GM19438 (cell line): ENCODE data around the gene GLI3.

Experiments
- ATAC-seq: cut with Tn5 transposase; IDR thresholded peaks from one replicate; pipeline ENCODE4 v1.9.1; 2021; ENCODE audit warnings: low read depth; ENCODE audit not compliant: unreplicated experiment

Gene GLI3

GRCh38 chr7:41979834-41980307 lies 257.1 kb downstream of the GLI3 start:
- no peak for ATAC-seq

DNA sequence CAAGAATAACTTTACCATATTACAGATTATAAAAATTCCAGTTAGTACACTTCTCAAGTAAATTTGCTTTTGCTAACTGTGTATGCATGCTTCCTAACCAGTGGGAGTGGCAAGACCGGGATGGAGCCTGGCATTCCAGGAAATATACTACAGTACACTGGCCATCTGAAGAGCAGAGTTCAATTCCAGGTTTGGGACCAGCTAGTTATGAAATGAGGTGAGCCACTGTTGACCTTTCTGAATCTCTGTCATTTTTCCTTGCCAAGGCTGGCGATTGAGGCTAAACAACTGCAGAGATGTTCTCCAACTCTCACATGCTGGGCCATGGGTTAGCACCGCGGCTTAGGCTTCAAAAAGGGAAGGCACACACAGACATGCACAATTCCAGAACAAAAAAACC lies 258.2 kb downstream of the GLI3 start:
- no peak for ATAC-seq

DNA sequence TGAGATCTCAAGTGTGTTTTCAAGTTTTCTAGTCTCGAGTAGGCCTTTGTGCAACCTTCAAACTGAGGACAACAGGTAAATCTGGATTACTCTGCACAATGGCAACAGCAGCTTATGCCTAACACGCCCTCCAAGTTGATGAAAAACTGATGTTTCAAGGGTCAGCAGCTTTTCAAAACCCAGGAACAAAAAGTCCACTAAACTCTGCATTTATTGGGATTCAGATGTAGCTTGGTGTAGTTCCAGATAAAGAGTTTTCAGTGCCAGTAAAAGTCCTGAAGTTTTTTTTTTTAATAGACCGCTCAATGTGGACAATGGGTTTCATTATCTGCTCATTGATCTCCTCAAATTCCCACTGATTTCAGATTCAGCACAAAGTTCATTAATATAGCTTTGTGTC lies 259.3 kb downstream of the GLI3 start:
- no peak for ATAC-seq

GRCh38 chr7:41977151-41977651 lies 259.8 kb downstream of the GLI3 start:
- no peak for ATAC-seq

GRCh38 chr7:41976411-41976810 lies 260.6 kb downstream of the GLI3 start:
- ATAC-seq = no peak

DNA sequence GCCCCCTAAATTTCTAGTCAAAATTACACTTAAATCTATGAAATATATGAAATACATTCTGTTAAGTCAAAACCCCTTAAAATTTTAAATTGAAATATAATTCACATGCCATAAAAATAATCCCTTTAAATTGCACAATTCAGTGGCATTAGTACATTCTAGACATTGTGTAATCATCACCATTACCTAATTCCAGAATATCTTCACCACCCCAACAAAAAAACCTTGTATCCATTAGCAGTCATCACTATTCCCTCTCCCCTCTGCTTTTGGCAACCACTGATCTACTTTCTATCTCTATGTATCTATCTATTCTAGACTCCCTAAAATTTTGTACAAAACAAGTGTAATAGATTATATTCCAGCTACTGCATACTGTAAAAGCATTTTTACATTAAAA lies 261.2 kb downstream of the GLI3 start:
- no peak for ATAC-seq

DNA sequence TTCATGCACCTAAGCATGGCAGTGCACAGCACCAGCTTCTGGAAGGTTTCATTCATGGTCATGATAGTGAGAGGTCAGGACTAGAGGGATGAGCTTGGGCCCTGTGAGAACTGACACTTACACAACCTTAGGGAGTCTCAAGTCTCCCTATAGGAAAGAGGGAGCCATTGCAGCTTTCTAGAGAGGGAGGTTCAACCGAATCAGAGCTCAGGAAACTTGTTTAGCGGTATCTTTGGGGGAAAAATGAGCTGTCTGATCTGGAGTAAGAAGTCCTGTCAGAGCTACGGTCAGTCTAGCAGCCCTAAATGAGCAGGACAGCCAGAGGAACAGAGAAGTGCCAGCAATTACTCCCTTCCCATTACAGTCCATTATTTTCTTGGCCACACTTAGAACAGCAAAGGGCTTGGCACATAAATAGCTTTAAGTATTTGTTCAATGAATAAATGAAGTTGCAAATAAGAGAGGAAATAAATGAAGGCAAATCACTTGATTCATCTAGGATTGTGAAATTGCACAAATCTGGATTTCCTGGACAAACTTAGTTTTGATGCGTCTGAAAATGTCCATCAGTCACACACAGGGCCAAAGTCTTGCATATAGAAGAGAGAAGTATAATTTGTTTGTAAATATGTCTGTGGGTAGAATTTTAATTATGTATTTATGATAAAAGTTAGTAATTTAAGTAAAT lies 262.0 kb downstream of the GLI3 start:
- no peak for ATAC-seq

- ATAC-seq = no peak
Observed at GRCh38 chr7:41973202-41973730, 263.7 kb downstream of the GLI3 start.

- no peak for ATAC-seq
Observed at GRCh38 chr7:41972776-41973175, 264.2 kb downstream of the GLI3 start.

DNA sequence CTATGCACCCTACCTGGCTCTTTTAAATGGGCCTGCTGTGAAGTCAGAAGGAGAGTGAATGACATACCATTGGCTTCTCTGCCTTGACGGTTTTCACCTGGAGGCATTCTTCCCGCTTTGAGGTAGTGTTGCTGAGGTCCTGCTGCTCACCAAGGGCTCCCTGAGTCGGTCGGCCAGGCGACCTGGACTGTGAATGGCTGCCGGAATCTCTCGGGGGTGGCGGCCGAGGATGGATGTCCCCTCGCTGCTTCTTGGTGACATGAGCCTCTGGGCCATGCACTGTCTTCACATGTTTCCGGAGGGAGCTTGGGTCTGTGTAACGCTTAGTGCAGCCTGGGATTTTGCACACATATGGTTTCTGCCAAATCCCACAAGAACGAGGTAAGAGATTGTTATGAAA lies 264.7 kb downstream of the GLI3 start:
- ATAC-seq = no peak

- no peak for ATAC-seq
Observed at GRCh38 chr7:41971640-41972187, 265.3 kb downstream of the GLI3 start.

- ATAC-seq = no peak
Observed at GRCh38 chr7:41970941-41971340, 266.1 kb downstream of the GLI3 start.

DNA sequence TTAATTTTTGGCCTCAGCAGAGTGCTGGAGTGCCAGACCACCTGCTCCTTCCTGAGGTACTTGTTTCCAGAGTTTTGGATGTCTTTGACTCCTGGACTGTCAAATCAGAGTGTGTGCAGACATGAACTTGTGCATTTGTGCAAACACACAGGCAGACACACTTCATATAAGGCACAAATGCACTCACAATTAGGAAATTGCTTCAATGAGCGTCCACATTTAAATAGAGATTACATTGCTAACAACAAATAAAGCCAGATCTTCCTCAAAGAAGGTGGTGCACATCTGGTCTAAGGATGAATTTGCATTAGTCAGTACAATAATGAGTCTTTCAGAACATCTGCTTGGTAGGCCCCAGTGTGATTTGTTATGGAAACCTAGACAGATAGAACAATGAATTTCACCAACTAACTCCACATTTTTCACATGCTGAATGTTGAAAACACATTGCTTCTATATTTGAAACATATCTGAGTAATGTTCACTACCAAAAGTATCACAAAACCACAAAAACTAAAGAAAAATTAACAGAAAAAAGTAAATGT lies 267.4 kb downstream of the GLI3 start:
- ATAC-seq = no peak

DNA sequence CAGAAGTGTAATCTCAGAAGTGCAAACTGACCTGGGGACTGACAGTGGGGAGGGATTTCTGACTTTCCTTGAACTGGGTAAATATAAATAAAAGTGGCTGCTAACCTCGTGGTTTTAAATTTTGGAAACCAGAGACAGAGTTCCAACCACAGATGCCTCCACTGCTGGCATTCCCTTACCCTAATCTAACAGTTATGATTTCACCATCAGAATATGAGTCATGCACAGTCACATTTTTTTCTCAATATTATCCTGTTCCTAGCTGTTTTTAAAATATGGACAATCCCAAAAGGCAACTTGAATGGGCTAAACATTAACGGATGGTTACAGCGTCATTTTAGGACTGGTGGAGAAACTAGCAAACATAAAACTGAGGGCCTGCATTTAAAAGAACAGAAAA lies 269.9 kb downstream of the GLI3 start:
- no peak for ATAC-seq

- ATAC-seq = no peak
Observed at GRCh38 chr7:41965951-41966505, 271.0 kb downstream of the GLI3 start.

DNA sequence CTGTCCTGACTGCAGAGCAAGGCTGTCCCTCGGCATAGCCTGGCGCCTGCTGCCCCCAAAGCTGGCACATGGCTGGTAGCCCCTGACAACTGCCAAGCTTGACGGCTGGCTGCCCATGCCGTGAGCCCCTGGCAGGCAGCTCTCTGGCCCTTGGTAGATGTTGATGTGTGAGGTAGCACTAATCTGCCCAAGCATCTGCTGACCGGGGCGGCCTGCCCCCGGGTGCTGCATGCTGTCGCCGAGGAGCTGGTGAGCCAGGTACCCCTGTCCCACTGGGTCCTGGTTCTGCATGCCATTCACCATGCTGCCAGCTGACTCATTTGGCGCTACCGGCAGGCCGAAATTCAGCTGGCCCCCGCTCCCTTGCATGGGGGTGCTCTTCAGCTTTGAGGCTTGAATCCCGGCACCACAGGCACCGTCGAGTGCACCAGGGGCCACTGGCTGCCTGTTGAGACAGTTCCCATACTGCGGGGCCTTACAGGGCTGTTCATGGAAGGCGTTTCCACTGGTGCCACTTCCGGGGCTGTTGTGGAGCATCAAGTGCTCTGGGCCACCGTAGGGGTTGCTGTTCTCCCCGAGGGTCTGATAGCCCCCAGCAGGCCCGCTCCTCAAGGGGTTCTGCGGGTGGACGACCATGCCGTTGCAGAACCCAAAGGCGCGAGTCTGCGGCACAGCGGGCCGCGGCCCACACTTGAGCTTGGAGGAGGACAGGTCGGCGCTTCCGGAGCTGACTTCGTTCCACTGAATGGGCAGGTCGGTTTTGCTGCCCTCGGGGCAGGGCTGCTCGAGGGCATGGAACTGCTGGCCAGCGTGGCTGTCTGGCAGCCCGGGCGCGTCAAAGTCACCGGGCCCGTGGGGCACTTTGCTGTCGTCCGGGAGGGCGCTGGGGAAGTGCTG lies 271.9 kb downstream of the GLI3 start:
- ATAC-seq = no peak

GRCh38 chr7:41964183-41964753 lies 272.7 kb downstream of the GLI3 start:
- no peak for ATAC-seq

DNA sequence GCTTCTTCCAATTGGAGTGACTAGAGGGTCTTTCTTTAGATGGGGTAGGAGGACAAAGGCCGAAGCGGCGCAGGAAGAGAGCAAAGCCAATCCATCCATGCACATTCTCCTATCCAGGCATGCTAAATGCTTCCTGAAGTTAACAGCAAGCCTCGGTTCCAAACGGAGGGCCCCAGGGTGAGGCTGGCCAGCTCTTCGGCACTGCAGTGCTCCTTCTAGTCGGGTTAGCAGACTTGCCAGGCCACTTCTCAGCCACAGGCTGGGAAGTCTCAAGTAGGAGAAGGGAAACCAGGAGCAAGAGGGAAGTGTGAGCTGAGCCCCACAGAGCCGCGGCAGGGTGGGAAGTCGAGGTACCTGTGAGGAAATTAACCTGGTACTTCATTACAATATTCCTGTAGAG lies 280.3 kb downstream of the GLI3 start:
- no peak for ATAC-seq

GRCh38 chr7:41955893-41956675 lies 280.9 kb downstream of the GLI3 start:
- no peak for ATAC-seq
